ENCODE data around the gene DOCK9. TPM values are rescaled to one million over a fixed set of nuclear protein-coding genes. Genes with fewer than 3 reads are reported as not detected.

Gene DOCK9
- total and polyA plus RNA-seq, 2 donors (not counting 3 experiments of a cell fraction or from before 2014, with no cell fraction given), result 147 to 323 TPM

DNA sequence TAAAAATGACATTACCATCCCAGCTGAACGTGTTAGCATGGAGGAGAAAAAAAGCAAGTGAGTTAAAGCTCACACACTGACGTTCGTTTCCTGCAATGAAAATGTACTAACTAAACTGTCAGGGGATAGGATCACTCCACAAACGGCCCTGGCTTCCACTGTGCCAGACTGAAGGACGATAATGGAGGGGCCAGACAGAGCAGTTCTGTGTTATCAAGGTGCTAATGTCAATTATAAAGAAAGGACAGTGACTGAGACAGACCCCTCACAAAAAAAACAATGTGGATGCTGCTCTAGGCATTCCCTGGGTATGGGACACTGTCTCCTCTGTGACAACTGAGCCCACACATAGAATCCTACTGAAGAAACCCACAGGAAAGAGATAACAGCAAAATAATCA lies 181.7 kb downstream of the DOCK9 start:
- no TSS peak for BruUV-seq (replicated peaks)
- Histone ChIP-seq H4K20me1 (replicated peaks; ENCODE audit: control insufficient read depth, extremely low read depth, insufficient read depth, low read length) (no peaks in the 10 kb centered on the region), H3K4me1 (ENCODE audit: control insufficient read depth, extremely low read depth, insufficient read depth, low read length) (no peaks in the 10 kb centered on the region), H3K79me2 (ENCODE audit: control insufficient read depth, insufficient read depth, low read length) (no peaks in the 10 kb centered on the region), H2AFZ (ENCODE audit: low read depth, low read length) (no peak overlapping the region), H3K9me1 (replicated peaks; ENCODE audit: control insufficient read depth, extremely low read depth, insufficient read depth, low read length) (no peaks in the 10 kb centered on the region), H3K27ac (ENCODE audit: insufficient read depth, low read depth, low read length) (no peak overlapping the region), H3K9ac (replicated peaks; ENCODE audit: extremely low read depth, insufficient read depth, low read length) (no peak overlapping the region), H3K9me3 (replicated peaks; ENCODE audit: control insufficient read depth, insufficient read depth, low read length) (no peaks in the 10 kb centered on the region), H3K4me2 (ENCODE audit: insufficient read depth, low read length) (no peak overlapping the region), H3K27me3 (ENCODE audit: control insufficient read depth in 2 of 2, insufficient read depth in 2 of 2, low read length in 2 of 2) (no peaks in the 10 kb centered on the region), H3K36me3 (ENCODE audit: control insufficient read depth in 2 of 2, extremely low read depth in 1 of 2, insufficient read depth in 2 of 2, low read length in 2 of 2) (peaks cover 29 to 42% of the 10 kb centered on the region in 2 experiments), H3K4me3 (replicated peaks in 1 of 3; ENCODE audit: insufficient read depth in 1 of 3, low read depth in 1 of 3, low read length in 3 of 3) (no peak overlapping the region)
- TF ChIP-seq GATA2 (IDR thresholded peaks at IDR 0.05; ENCODE audit: insufficient read depth, insufficient read length, low read depth, low read length), result no peak
- no peak for TF ChIP-seq JUN (IDR thresholded peaks at IDR 0.05; ENCODE audit: borderline replicate concordance, insufficient read depth, insufficient read length, low read depth)
- TF ChIP-seq, protein P1, sequence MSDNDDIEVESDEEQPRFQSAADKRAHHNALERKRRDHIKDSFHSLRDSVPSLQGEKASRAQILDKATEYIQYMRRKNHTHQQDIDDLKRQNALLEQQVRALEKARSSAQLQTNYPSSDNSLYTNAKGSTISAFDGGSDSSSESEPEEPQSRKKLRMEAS (IDR thresholded peaks at IDR 0.05; ENCODE audit: insufficient read depth, insufficient read length), result no peak
- TF ChIP-seq MYC (IDR thresholded peaks at IDR 0.05; ENCODE audit: low read depth, low read length), result no peak
- no peak for TF ChIP-seq FOS (IDR thresholded peaks at IDR 0.05; ENCODE audit: borderline replicate concordance, insufficient read depth, low read length)
- TF ChIP-seq EZH2 (IDR thresholded peaks at IDR 0.05; ENCODE audit: borderline replicate concordance, low read depth, low read length, severe bottlenecking), result no peak
- TF ChIP-seq POLR2A (IDR thresholded peaks at IDR 0.05; ENCODE audit: low read depth, low read length), result no peak
- TF ChIP-seq, protein P2, sequence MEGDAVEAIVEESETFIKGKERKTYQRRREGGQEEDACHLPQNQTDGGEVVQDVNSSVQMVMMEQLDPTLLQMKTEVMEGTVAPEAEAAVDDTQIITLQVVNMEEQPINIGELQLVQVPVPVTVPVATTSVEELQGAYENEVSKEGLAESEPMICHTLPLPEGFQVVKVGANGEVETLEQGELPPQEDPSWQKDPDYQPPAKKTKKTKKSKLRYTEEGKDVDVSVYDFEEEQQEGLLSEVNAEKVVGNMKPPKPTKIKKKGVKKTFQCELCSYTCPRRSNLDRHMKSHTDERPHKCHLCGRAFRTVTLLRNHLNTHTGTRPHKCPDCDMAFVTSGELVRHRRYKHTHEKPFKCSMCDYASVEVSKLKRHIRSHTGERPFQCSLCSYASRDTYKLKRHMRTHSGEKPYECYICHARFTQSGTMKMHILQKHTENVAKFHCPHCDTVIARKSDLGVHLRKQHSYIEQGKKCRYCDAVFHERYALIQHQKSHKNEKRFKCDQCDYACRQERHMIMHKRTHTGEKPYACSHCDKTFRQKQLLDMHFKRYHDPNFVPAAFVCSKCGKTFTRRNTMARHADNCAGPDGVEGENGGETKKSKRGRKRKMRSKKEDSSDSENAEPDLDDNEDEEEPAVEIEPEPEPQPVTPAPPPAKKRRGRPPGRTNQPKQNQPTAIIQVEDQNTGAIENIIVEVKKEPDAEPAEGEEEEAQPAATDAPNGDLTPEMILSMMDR (IDR thresholded peaks at IDR 0.05; ENCODE audit: extremely low read depth in 1 of 2, insufficient read depth in 1 of 2, low read depth in 1 of 2, low read length in 2 of 2), result no peak
- TF ChIP-seq POLR2AphosphoS5 (IDR thresholded peaks at IDR 0.05; ENCODE audit: insufficient read depth, low read depth, low read length), result no peak
- CTCF ChIA-PET, result interaction anchor here (1.0 kb wide), 1 partner anchor 470 kb away, joined by 3 read pairs; no protein-coding TSS in a partner anchor
- intact Hi-C loops (cut with micrococcal nuclease) (no loop called here), dilution Hi-C loops (cut with MboI; ENCODE audit: extremely low pct_ligation_motif_present, low sequenced_read_pairs) (no loop called here)
- FAIRE-seq (no peak), DNase-seq (ENCODE audit: low read depth, low spot score) (no peak)
- POLR2A ChIA-PET, result no interaction called here

Data from endothelial cell of umbilical vein (primary cell).